H1 (cell line): ENCODE results near the gene RFX2. TPM values are rescaled to one million over a fixed set of nuclear protein-coding genes. Genes with fewer than 3 reads are reported as not detected.

ENCODE experiments used
- CTCF ChIA-PET: fragments of 300-600 bp; sonication (Branson Sonifier 250); formaldehyde crosslinking; loops from one replicate; lab custom pipeline; 2021; ENCODE audit not compliant: partially characterized antibody; lab: Charles Lee
- POLR2A ChIA-PET: fragments of 300-600 bp; sonication (Branson Sonifier 250); formaldehyde crosslinking; loops from one replicate; lab custom pipeline; 2021; ENCODE audit warnings: inconsistent platforms; ENCODE audit not compliant: partially characterized antibody; lab: Charles Lee
- DNase-seq, 2 experiments: peaks; one replicate each; pipeline versions ENCODE4 v3.0.0 to v3.0.0-alpha.2; 2010 to 2022; ENCODE audit warnings: low spot score in 2 of 2, low read depth in 1 of 2, mixed read lengths in 1 of 2
- FAIRE-seq: peaks from 2 replicates; lab custom pipeline; 2011; peaks lifted over from hg19 to GRCh38; lab: Jason Lieb, UNC
- H2AFZ ChIP-seq: 2 replicates; pipeline ENCODE4 v1.8.1; 2012; ENCODE audit warnings: low read length, inconsistent platforms
- H2AK5ac ChIP-seq: 2 replicates; pipeline ENCODE4 v1.6.1; 2013; ENCODE audit warnings: low read depth, low read length
- H2BK120ac ChIP-seq: replicated peaks from 2 replicates; pipeline ENCODE3; 2013; ENCODE audit warnings: low read depth, low read length, inconsistent platforms
- H2BK12ac ChIP-seq: 2 replicates; pipeline ENCODE4 v1.6.1; 2013; ENCODE audit warnings: low read depth, low read length
- H2BK15ac ChIP-seq: 2 replicates; pipeline ENCODE4 v1.6.1; 2013; ENCODE audit warnings: low read length
- H2BK20ac ChIP-seq: 2 replicates; pipeline ENCODE4 v1.6.1; 2013; ENCODE audit warnings: low read length
- H2BK5ac ChIP-seq: 2 replicates; pipeline ENCODE4 v1.6.1; 2013; ENCODE audit warnings: low read depth, low read length
- H3K14ac ChIP-seq: 2 replicates; pipeline ENCODE4 v1.6.1; 2013; ENCODE audit warnings: inconsistent platforms; ENCODE audit not compliant: insufficient read length
- H3K18ac ChIP-seq: 2 replicates; pipeline ENCODE4 v1.6.1; 2013; ENCODE audit warnings: low read length; ENCODE audit errors: extremely low read depth
- H3K23ac ChIP-seq: 2 replicates; pipeline ENCODE4 v1.6.1; 2013; ENCODE audit warnings: inconsistent platforms; ENCODE audit not compliant: insufficient read length
- H3K23me2 ChIP-seq: 2 replicates; pipeline ENCODE4 v1.6.1; 2013; ENCODE audit warnings: low read depth, low read length
- H3K27ac ChIP-seq: 2 replicates; pipeline ENCODE4 v1.6.1; 2011; ENCODE audit warnings: low read depth, low read length, inconsistent platforms
- H3K27me3 ChIP-seq, 4 experiments: replicated peaks in 1 of 4; 1 replicate in 1 of 4; 2 replicates in 3 of 4; pipeline versions ENCODE4 v1.6.1 to v1.8.1; 2011 to 2013; ENCODE audit warnings: low read length in 3 of 4, mild to moderate bottlenecking in 3 of 4, inconsistent platforms in 2 of 4, mixed read lengths in 2 of 4, moderate library complexity in 1 of 4; ENCODE audit not compliant: control insufficient read depth in 3 of 4, insufficient read depth in 3 of 4; ENCODE audit errors: extremely low read depth in 1 of 4
- H3K36me3 ChIP-seq, 4 experiments: 2 replicates each; pipeline versions ENCODE4 v1.6.1 to v1.8.1; 2011 to 2013; ENCODE audit warnings: mild to moderate bottlenecking in 4 of 4, low read length in 3 of 4, moderate library complexity in 2 of 4, control low read depth in 1 of 4, inconsistent platforms in 1 of 4; ENCODE audit not compliant: insufficient read depth in 4 of 4, control insufficient read depth in 2 of 4
- H3K4ac ChIP-seq: replicated peaks from 2 replicates; pipeline ENCODE3; 2013; ENCODE audit warnings: low read length, low read depth, mixed read lengths, inconsistent platforms; ENCODE audit not compliant: insufficient read length
- H3K4me1 ChIP-seq, 4 experiments: replicated peaks in 1 of 4; 1 replicate in 1 of 4; 2 replicates in 3 of 4; pipeline versions ENCODE4 v1.6.1 to v1.8.1; 2011 to 2013; ENCODE audit warnings: low read length in 3 of 4, inconsistent platforms in 2 of 4, mixed read lengths in 1 of 4; ENCODE audit not compliant: insufficient read depth in 4 of 4, control insufficient read depth in 3 of 4
- H3K4me2 ChIP-seq, 2 experiments: 2 replicates each; pipeline versions ENCODE4 v1.6.1 to v1.8.1; 2011 to 2013; ENCODE audit warnings: low read depth in 2 of 2, low read length in 2 of 2, control low read depth in 1 of 2, inconsistent platforms in 1 of 2, mild to moderate bottlenecking in 1 of 2; ENCODE audit not compliant: insufficient read depth in 1 of 2
- H3K4me3 ChIP-seq, 4 experiments: fragments of 200-600, 300-600 bp in 1 of 4; sonication (generic), shearing (Covaris generic), sonication (Bioruptor Twin) in 1 of 4; 2 replicates each; pipeline versions ENCODE4 v1.5.1 to v1.8.1; 2011 to 2016; ENCODE audit warnings: low read length in 4 of 4, low read depth in 3 of 4, control low read depth in 2 of 4, inconsistent platforms in 2 of 4, mild to moderate bottlenecking in 2 of 4, mixed read lengths in 1 of 4, moderate library complexity in 1 of 4; ENCODE audit not compliant: insufficient read depth in 2 of 4; ENCODE audit errors: extremely low read depth in 1 of 4
- H3K56ac ChIP-seq: replicated peaks from 2 replicates; pipeline ENCODE3; 2013; ENCODE audit warnings: low read depth, mild to moderate bottlenecking, mixed read lengths, low read length, inconsistent platforms; ENCODE audit not compliant: insufficient read length
- H3K79me1 ChIP-seq: 2 replicates; pipeline ENCODE4 v1.6.1; 2013; ENCODE audit warnings: low read depth, low read length, control low read depth
- H3K79me2 ChIP-seq, 2 experiments: 2 replicates each; pipeline versions ENCODE4 v1.6.1 to v1.8.1; 2012 to 2013; ENCODE audit warnings: low read length in 2 of 2, mild to moderate bottlenecking in 2 of 2, inconsistent platforms in 1 of 2; ENCODE audit not compliant: insufficient read depth in 2 of 2, control insufficient read depth in 1 of 2
- H3K9ac ChIP-seq, 4 experiments: replicated peaks in 1 of 4; 1 replicate in 1 of 4; 2 replicates in 3 of 4; pipeline versions ENCODE4 v1.6.1 to v1.8.1; 2011 to 2013; ENCODE audit warnings: low read depth in 3 of 4, low read length in 3 of 4, control low read depth in 2 of 4, mild to moderate bottlenecking in 2 of 4, moderate library complexity in 2 of 4, inconsistent platforms in 1 of 4; ENCODE audit errors: extremely low read depth in 1 of 4
- H3K9me3 ChIP-seq, 2 experiments: 2 replicates each; pipeline versions ENCODE4 v1.6.1 to v1.8.1; 2012 to 2013; ENCODE audit warnings: mild to moderate bottlenecking in 2 of 2, moderate library complexity in 2 of 2, control low read depth in 1 of 2, inconsistent platforms in 1 of 2, low read depth in 1 of 2, low read length in 1 of 2, mixed read lengths in 1 of 2; ENCODE audit not compliant: insufficient read depth in 2 of 2
- H4K20me1 ChIP-seq, 2 experiments: replicated peaks in 1 of 2; 2 replicates each; pipeline versions ENCODE3 to v1.8.1; 2011 to 2013; ENCODE audit warnings: inconsistent platforms in 2 of 2, low read length in 2 of 2, mild to moderate bottlenecking in 1 of 2; ENCODE audit not compliant: insufficient read depth in 2 of 2, control insufficient read depth in 1 of 2
- H4K5ac ChIP-seq: 2 replicates; pipeline ENCODE4 v1.6.1; 2013; ENCODE audit warnings: low read length, low read depth, mixed read lengths, inconsistent platforms; ENCODE audit not compliant: insufficient read length
- H4K8ac ChIP-seq: 2 replicates; pipeline ENCODE4 v1.8.0; 2013; ENCODE audit warnings: mild to moderate bottlenecking, moderate library complexity, low read length, inconsistent platforms; ENCODE audit not compliant: insufficient read depth; ENCODE audit errors: extremely low read depth
- H4K91ac ChIP-seq: replicated peaks from 2 replicates; pipeline ENCODE3; 2013; ENCODE audit warnings: low read length, mixed read lengths, inconsistent platforms; ENCODE audit not compliant: insufficient read length
- KDM5A ChIP-seq: fragments of 200-600 bp; IDR thresholded peaks from 2 replicates; pipeline ENCODE4 v1.7.1; 2012; ENCODE audit warnings: mild to moderate bottlenecking, low read length, inconsistent platforms, mixed read lengths
- YY1 ChIP-seq: IDR thresholded peaks from 2 replicates; pipeline ENCODE4 v1.6.1; 2011; ENCODE audit warnings: low read depth, mild to moderate bottlenecking, low read length
- WGBS, 2 experiments: shearing (Covaris generic) in 1 of 2; methylation state at CpG; one replicate each; pipeline versions ENCODE4 v1.1.6 to v1.1.7; 2013 to 2015; ENCODE audit warnings: low lambda C conversion rate in 2 of 2, mixed read lengths in 2 of 2, inconsistent platforms in 1 of 2, low coverage in 1 of 2, missing lambda C conversion rate in 1 of 2; ENCODE audit not compliant: insufficient replicate concordance in 2 of 2, insufficient coverage in 1 of 2, insufficient read length in 1 of 2; ENCODE audit errors: extremely low coverage in 1 of 2, missing lambda C conversion rate in 1 of 2; 5-methylcytosine and 5-hydroxymethylcytosine counted together
- polyA plus RNA-seq, 7 experiments: library from polyadenylated mRNA; depleted of rRNA in 3 of 7; stranded (reverse) in 5 of 7; unstranded in 2 of 7; fragments of >200 nt in 5 of 7; fragments of 200-250 nt in 2 of 7; gene quantifications; 1 replicate in 5 of 7; 2 replicates in 1 of 7; 4 replicates in 1 of 7; pipeline versions ENCODE4 v1.2.1 to v1.2.3, GENCODE V29; 2011 to 2013; ENCODE audit warnings: missing spikeins in 2 of 7, mixed read lengths in 2 of 7
- total RNA-seq: library from RNA; stranded (reverse); fragmentation: NEBNext Ultra II Directional; extraction: Animal tissue kit (Norgen Biotek cat#: 25700); gene quantifications from 2 replicates; pipeline ENCODE4 v1.2.1, GENCODE V29; 2021
- TF ChIP-seq, protein P1 (sequence below): IDR thresholded peaks from 2 replicates; pipeline ENCODE4 v1.6.1; 2011; ENCODE audit warnings: low read length, improper control_type of control experiment

RFX2 gene
- total and polyA plus RNA-seq, 2 of the 8 experiments (the other 6 are each of a cell fraction or from before 2014, with no cell fraction given), result 4.8 to 5.3 TPM

DNA sequence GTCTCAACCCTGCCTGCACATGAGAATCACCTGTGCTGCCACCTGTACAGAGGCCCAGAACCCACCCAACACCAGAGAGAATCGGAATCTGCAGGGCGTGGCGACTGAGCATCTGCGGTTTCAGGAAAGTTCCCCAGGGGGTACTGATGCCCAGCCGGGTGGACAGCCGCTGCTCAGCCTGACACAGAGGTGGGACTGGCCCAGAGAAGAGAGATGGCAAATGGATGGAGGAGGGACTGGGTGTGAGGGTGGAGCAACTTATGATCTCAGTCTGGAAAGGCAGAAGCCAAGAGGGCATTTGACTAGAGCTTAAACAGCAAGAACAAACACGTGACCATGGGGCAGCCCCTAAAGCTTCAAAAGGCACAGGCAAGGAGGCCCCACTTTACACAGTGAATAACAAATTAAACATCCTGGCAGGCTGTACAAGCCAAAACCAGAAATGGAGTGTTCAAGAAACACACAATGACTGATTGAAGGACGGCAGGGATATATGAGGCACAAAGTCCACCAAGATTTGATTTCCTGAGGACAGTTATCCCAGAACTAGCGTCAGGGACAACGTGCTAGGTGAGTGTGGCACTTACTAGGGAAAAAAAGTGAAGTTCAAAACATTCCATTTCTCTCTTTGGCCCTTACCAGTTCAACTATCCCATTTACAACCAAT lies 135.4 kb downstream of the RFX2 start:
- Histone ChIP-seq H2BK5ac (no peak overlapping the region; the same call in 1 of the 2 replicates), H4K5ac (no peak overlapping the region), H3K9ac (peak overlapping the region in 1 of 4 experiments; percentile 15; a peak in 1 of 7 replicates), H3K4me1 (peaks cover 0 to 13% (median 7%) of the 10 kb centered on the region in 4 experiments; a peak in 5 of 7 replicates), H4K91ac (no peak overlapping the region), H3K56ac (no peak overlapping the region), H3K27me3 (no peaks in the 10 kb centered on the region), H3K14ac (no peak overlapping the region), H3K36me3 (peaks cover 0 to 21% (median 7%) of the 10 kb centered on the region in 4 experiments; a peak in 6 of 8 replicates), H2BK12ac (no peak overlapping the region), H3K27ac (no peak overlapping the region), H4K8ac (no peak overlapping the region), H3K79me1 (peaks cover 51% of the 10 kb centered on the region), H3K23me2 (peaks cover 6% of the 10 kb centered on the region; the same call in 1 of the 2 replicates), H2BK15ac (no peak overlapping the region), H2AK5ac (no peak overlapping the region), H2BK120ac (no peak overlapping the region), H3K18ac (no peak overlapping the region), H3K79me2 (peaks cover 60 to 80% of the 10 kb centered on the region in 2 experiments), H2AFZ (no peak overlapping the region), H3K4ac (no peak overlapping the region), H3K4me2 (no peak overlapping the region), H2BK20ac (no peak overlapping the region), H3K23ac (no peak overlapping the region), H3K9me3 (no peaks in the 10 kb centered on the region), H3K4me3 (no peak overlapping the region), H4K20me1 (peaks cover 31 to 46% of the 10 kb centered on the region in 2 experiments)
- TF ChIP-seq KDM5A (no peak), YY1 (no peak)
- TF ChIP-seq, protein P1, sequence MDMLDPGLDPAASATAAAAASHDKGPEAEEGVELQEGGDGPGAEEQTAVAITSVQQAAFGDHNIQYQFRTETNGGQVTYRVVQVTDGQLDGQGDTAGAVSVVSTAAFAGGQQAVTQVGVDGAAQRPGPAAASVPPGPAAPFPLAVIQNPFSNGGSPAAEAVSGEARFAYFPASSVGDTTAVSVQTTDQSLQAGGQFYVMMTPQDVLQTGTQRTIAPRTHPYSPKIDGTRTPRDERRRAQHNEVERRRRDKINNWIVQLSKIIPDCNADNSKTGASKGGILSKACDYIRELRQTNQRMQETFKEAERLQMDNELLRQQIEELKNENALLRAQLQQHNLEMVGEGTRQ, result no peak
- no peak for DNase-seq
- WGBS, 2 experiments, result 91% methylated on average over 10 of the region's 10 CpGs; no CpG with 5 or more reads in 1 of the 2 experiments
- CTCF ChIA-PET, result interaction anchor here (1.0 to 1.8 kb wide), 4 partner anchors 23 to 48 kb away, joined by 3 to 4 read pairs (median 4); no protein-coding TSS in a partner anchor
- FAIRE-seq, result no peak
- POLR2A ChIA-PET, result interaction anchor here (0.6 to 1.6 kb wide), 3 partner anchors 12 to 171 kb away, joined by 4 to 6 read pairs (median 4); no protein-coding TSS in a partner anchor
